H9 (cell line): Measurements from ENCODE around the gene FAM43A. TPM values are rescaled to one million over a fixed set of nuclear protein-coding genes. Genes with fewer than 3 reads are reported as not detected.

Source experiments
- DNase-seq: peaks from one replicate; pipeline ENCODE4 v3.0.0-alpha.2; 2017
- H2AFZ ChIP-seq: one replicate; pipeline ENCODE4 v1.6.1; 2013; ENCODE audit warnings: mild to moderate bottlenecking, low read length, control low read depth, moderate library complexity
- H2AK5ac ChIP-seq: 2 replicates; pipeline ENCODE4 v1.6.1; 2013; ENCODE audit warnings: low read length, control low read depth, mixed read lengths; ENCODE audit not compliant: insufficient read length
- H2BK120ac ChIP-seq: one replicate; pipeline ENCODE4 v1.6.1; 2013; ENCODE audit warnings: low read depth, mild to moderate bottlenecking, low read length, control low read depth, inconsistent platforms; ENCODE audit not compliant: poor library complexity, severe bottlenecking
- H2BK12ac ChIP-seq: 2 replicates; pipeline ENCODE4 v1.6.1; 2013; ENCODE audit warnings: low read length, control low read depth, mixed read lengths, low read depth; ENCODE audit not compliant: insufficient read length
- H2BK15ac ChIP-seq: 2 replicates; pipeline ENCODE4 v1.6.1; 2013; ENCODE audit warnings: low read depth, low read length, control low read depth
- H2BK20ac ChIP-seq: one replicate; pipeline ENCODE4 v1.6.1; 2013; ENCODE audit warnings: low read depth, mild to moderate bottlenecking, low read length, control low read depth, inconsistent platforms; ENCODE audit not compliant: poor library complexity, severe bottlenecking
- H2BK5ac ChIP-seq: 2 replicates; pipeline ENCODE4 v1.6.1; 2013; ENCODE audit warnings: low read length, control low read depth, mixed read lengths; ENCODE audit not compliant: insufficient read length
- H3K14ac ChIP-seq: 2 replicates; pipeline ENCODE4 v1.6.1; 2013; ENCODE audit warnings: low read length, control low read depth; ENCODE audit not compliant: insufficient read depth
- H3K18ac ChIP-seq: 2 replicates; pipeline ENCODE4 v1.6.1; 2013; ENCODE audit warnings: low read depth, mild to moderate bottlenecking, mixed read lengths, low read length, control low read depth; ENCODE audit not compliant: insufficient read length
- H3K23ac ChIP-seq: 2 replicates; pipeline ENCODE4 v1.6.1; 2013; ENCODE audit warnings: low read length, control low read depth, mixed read lengths, low read depth; ENCODE audit not compliant: insufficient read length
- H3K23me2 ChIP-seq: 2 replicates; pipeline ENCODE4 v1.6.1; 2013; ENCODE audit warnings: low read depth, mild to moderate bottlenecking, mixed read lengths, low read length, control low read depth; ENCODE audit not compliant: insufficient read length, poor library complexity, severe bottlenecking
- H3K27ac ChIP-seq: 2 replicates; pipeline ENCODE4 v1.5.1; 2013; ENCODE audit warnings: low read length, control low read depth, mixed read lengths, low read depth; ENCODE audit not compliant: insufficient read length
- H3K27me3 ChIP-seq: 2 replicates; pipeline ENCODE4 v1.6.1; 2013; ENCODE audit warnings: low read length, control low read depth, inconsistent platforms; ENCODE audit not compliant: insufficient read depth
- H3K4ac ChIP-seq: 2 replicates; pipeline ENCODE4 v1.6.1; 2013; ENCODE audit warnings: low read depth, mild to moderate bottlenecking, control low read depth, inconsistent platforms, low read length, moderate library complexity
- H3K4me1 ChIP-seq: 2 replicates; pipeline ENCODE4 v1.6.1; 2013; ENCODE audit warnings: low read length, control low read depth, inconsistent platforms; ENCODE audit not compliant: insufficient read depth
- H3K4me2 ChIP-seq: 2 replicates; pipeline ENCODE4 v1.6.1; 2013; ENCODE audit warnings: low read length, control low read depth, mixed read lengths; ENCODE audit not compliant: insufficient read length, insufficient read depth
- H3K56ac ChIP-seq: 2 replicates; pipeline ENCODE4 v1.6.1; 2013; ENCODE audit warnings: low read depth, mild to moderate bottlenecking, mixed read lengths, low read length, control low read depth; ENCODE audit not compliant: insufficient read length
- H3K79me1 ChIP-seq: 2 replicates; pipeline ENCODE4 v1.6.1; 2013; ENCODE audit warnings: low read depth, mild to moderate bottlenecking, moderate library complexity, low read length, control low read depth, inconsistent platforms; ENCODE audit not compliant: insufficient read depth, poor library complexity, severe bottlenecking
- H3K79me2 ChIP-seq: 2 replicates; pipeline ENCODE4 v1.6.1; 2013; ENCODE audit warnings: low read length, control low read depth, inconsistent platforms; ENCODE audit not compliant: insufficient read depth
- H3K9ac ChIP-seq: 2 replicates; pipeline ENCODE4 v1.6.1; 2013; ENCODE audit warnings: low read length, control low read depth, mixed read lengths; ENCODE audit not compliant: insufficient read length; ENCODE audit errors: extremely low read depth
- H3K9me3 ChIP-seq: one replicate; pipeline ENCODE4 v1.6.1; 2013; ENCODE audit warnings: low read depth, low read length, inconsistent platforms; ENCODE audit not compliant: control insufficient read depth
- H3T11ph ChIP-seq: one replicate; pipeline ENCODE4 v1.6.1; 2013; ENCODE audit warnings: mild to moderate bottlenecking, low read length, control low read depth, inconsistent platforms
- H4K20me1 ChIP-seq: one replicate; pipeline ENCODE4 v1.6.1; 2013; ENCODE audit not compliant: control insufficient read depth, insufficient read length, insufficient read depth
- H4K5ac ChIP-seq: 2 replicates; pipeline ENCODE4 v1.6.1; 2013; ENCODE audit warnings: low read depth, mild to moderate bottlenecking, mixed read lengths, low read length, control low read depth; ENCODE audit not compliant: insufficient read length
- H4K8ac ChIP-seq: replicated peaks from 2 replicates; pipeline ENCODE4 v1.6.1; 2013; ENCODE audit warnings: low read length, control low read depth, mixed read lengths, low read depth; ENCODE audit not compliant: insufficient read length
- H4K91ac ChIP-seq: 2 replicates; pipeline ENCODE4 v1.6.1; 2013; ENCODE audit warnings: low read depth, mild to moderate bottlenecking, moderate library complexity, mixed read lengths, low read length, control low read depth; ENCODE audit not compliant: insufficient read length
- H3K27ac Mint-ChIP-seq, 3 experiments: 2 replicates in 2 of 3; 3 replicates in 1 of 3; pipeline ENCODE4 v1.8.0; 2020 to 2021; ENCODE audit warnings: mixed read lengths in 3 of 3, mild to moderate bottlenecking in 1 of 3, moderate library complexity in 1 of 3
- H3K27me3 Mint-ChIP-seq: 2 replicates; pipeline ENCODE4 v1.8.0; 2021; ENCODE audit warnings: low read depth, mild to moderate bottlenecking, moderate library complexity, mixed read lengths
- H3K36me3 Mint-ChIP-seq, 3 experiments: 2 replicates in 2 of 3; 3 replicates in 1 of 3; pipeline ENCODE4 v1.8.0; 2020 to 2021; ENCODE audit warnings: low read depth in 3 of 3, mixed read lengths in 3 of 3; ENCODE audit not compliant: insufficient read depth in 1 of 3
- H3K4me1 Mint-ChIP-seq, 2 experiments: 2 replicates each; pipeline ENCODE4 v1.8.0; 2020; ENCODE audit warnings: mixed read lengths in 2 of 2
- H3K4me3 Mint-ChIP-seq, 2 experiments: 2 replicates in 1 of 2; 3 replicates in 1 of 2; pipeline ENCODE4 v1.8.0; 2020 to 2021; ENCODE audit warnings: mild to moderate bottlenecking in 2 of 2, mixed read lengths in 2 of 2, moderate library complexity in 1 of 2
- H3K9me3 Mint-ChIP-seq, 2 experiments: 2 replicates in 1 of 2; 3 replicates in 1 of 2; pipeline ENCODE4 v1.8.0; 2020; ENCODE audit warnings: mild to moderate bottlenecking in 2 of 2, mixed read lengths in 2 of 2, moderate library complexity in 1 of 2
- CTCF ChIP-seq: fragments of 200-600 bp; sonication (generic); conservative IDR thresholded peaks from 3 replicates; pipeline ENCODE4 v1.8.0; 2021; ENCODE audit warnings: antibody characterized with exemption, mild to moderate bottlenecking
- WGBS: extraction: QIAGEN DNeasy Blood & Tissue Kit; methylation state at CpG from one replicate; pipeline ENCODE4 v1.1.7; 2013; ENCODE audit warnings: missing lambda C conversion rate, low lambda C conversion rate, mixed read lengths; ENCODE audit not compliant: insufficient read length; ENCODE audit errors: extremely low coverage; 5-methylcytosine and 5-hydroxymethylcytosine counted together
- total RNA-seq: library from RNA; stranded (reverse); gene quantifications from 2 replicates; pipeline ENCODE4 v1.2.1, GENCODE V29; 2021

Gene FAM43A
- total RNA-seq, 1 experiment from 2014 or later, result 2.7 TPM

GRCh38 chr3:194691481-194692283 is 6.0 kb downstream of the FAM43A start:
- Histone ChIP-seq H3K9ac (no peak overlapping the region), H3K14ac (no peak overlapping the region), H3T11ph (no peak overlapping the region), H3K4me1 (peaks cover 3% of the 10 kb centered on the region; the same call in 1 of the 2 replicates), H3K79me1 (no peaks in the 10 kb centered on the region), H4K20me1 (no peaks in the 10 kb centered on the region), H3K56ac (no peak overlapping the region), H2BK20ac (no peak overlapping the region), H3K23me2 (peaks cover 16% of the 10 kb centered on the region), H2BK5ac (no peak overlapping the region), H2BK15ac (no peak overlapping the region), H3K18ac (no peak overlapping the region), H4K5ac (no peak overlapping the region), H3K4ac (no peak overlapping the region), H4K8ac (no peak overlapping the region), H2AFZ (no peak overlapping the region), H3K9me3 (no peaks in the 10 kb centered on the region), H3K27me3 (peaks cover 6% of the 10 kb centered on the region; the same call in 1 of the 2 replicates), H3K4me2 (no peak overlapping the region), H4K91ac (no peak overlapping the region), H2BK12ac (no peak overlapping the region), H2AK5ac (no peak overlapping the region), H3K23ac (no peak overlapping the region), H3K79me2 (no peaks in the 10 kb centered on the region), H3K27ac (no peak overlapping the region), H2BK120ac (no peak overlapping the region)
- TF ChIP-seq CTCF, result no peak
- Mint-ChIP-seq H3K9me3 (no peaks in the 10 kb centered on the region; a peak in 1 of 5 replicates), H3K4me3 (no peak overlapping the region), H3K27ac (no peak overlapping the region), H3K4me1 (peaks cover 25 to 38% of the 10 kb centered on the region in 2 experiments), H3K36me3 (0 out of 7 replicates have a peak, but pooled peaks cover 0 to 2% (median 0%) of the 10 kb centered on the region in 3 experiments), H3K27me3 (peaks cover 25% of the 10 kb centered on the region)
- no CpG with 5 or more reads among the region's 15 CpGs for WGBS
- DNase-seq, result no peak
